Naive B cell (primary cell): ENCODE data around the gene SMO. TPM values are rescaled to one million over a fixed set of nuclear protein-coding genes. Genes with fewer than 3 reads are reported as not detected.

Experiments
- ATAC-seq, 2 donors: fragments of 150-1000 bp; cut with Tn5 transposase; 2 replicates each; pipeline ENCODE4 v1.10.0; 2021; ENCODE audit warnings: low read depth in 2 of 2, mild to moderate bottlenecking in 2 of 2, moderate library complexity in 2 of 2
- DNase-seq: peaks from one replicate; pipeline ENCODE4 v3.0.0; 2022
- H3K27ac Mint-ChIP-seq, 6 donors: one replicate each; pipeline ENCODE4 v1.8.0; 2020 to 2022; ENCODE audit warnings: mild to moderate bottlenecking in 6 of 6, mixed read lengths in 6 of 6, moderate library complexity in 5 of 6, inconsistent platforms in 2 of 6
- H3K27me3 Mint-ChIP-seq, 3 donors: one replicate each; pipeline ENCODE4 v1.8.0; 2021 to 2022; ENCODE audit warnings: mixed read lengths in 3 of 3, mild to moderate bottlenecking in 1 of 3
- H3K36me3 Mint-ChIP-seq, 2 donors: one replicate each; pipeline ENCODE4 v1.8.0; 2020 to 2022; ENCODE audit warnings: mixed read lengths in 2 of 2, inconsistent platforms in 1 of 2, mild to moderate bottlenecking in 1 of 2
- H3K4me1 Mint-ChIP-seq, 3 donors: one replicate each; pipeline ENCODE4 v1.8.0; 2020 to 2022; ENCODE audit warnings: mixed read lengths in 3 of 3, inconsistent platforms in 1 of 3, mild to moderate bottlenecking in 1 of 3, moderate library complexity in 1 of 3
- H3K4me3 Mint-ChIP-seq, 8 donors: one replicate each; pipeline ENCODE4 v1.8.0; 2020 to 2022; ENCODE audit warnings: mild to moderate bottlenecking in 8 of 8, mixed read lengths in 8 of 8, moderate library complexity in 8 of 8, inconsistent platforms in 2 of 8
- H3K9me3 Mint-ChIP-seq, 7 donors: one replicate each; pipeline ENCODE4 v1.8.0; 2020 to 2022; ENCODE audit warnings: mixed read lengths in 7 of 7, mild to moderate bottlenecking in 5 of 7, inconsistent platforms in 2 of 7, moderate library complexity in 1 of 7
- polyA plus RNA-seq, 6 donors: library from polyadenylated mRNA; unstranded; fragments of 300-500 nt; fragmentation: Illumina TruSeq; gene quantifications; one replicate each; pipeline ENCODE4 v1.2.3, GENCODE V29; 2021; ENCODE audit warnings: low read depth in 6 of 6

SMO gene
- polyA plus RNA-seq, 6 donors from 2014 or later = 0.14 TPM; not detected in 5

DNA sequence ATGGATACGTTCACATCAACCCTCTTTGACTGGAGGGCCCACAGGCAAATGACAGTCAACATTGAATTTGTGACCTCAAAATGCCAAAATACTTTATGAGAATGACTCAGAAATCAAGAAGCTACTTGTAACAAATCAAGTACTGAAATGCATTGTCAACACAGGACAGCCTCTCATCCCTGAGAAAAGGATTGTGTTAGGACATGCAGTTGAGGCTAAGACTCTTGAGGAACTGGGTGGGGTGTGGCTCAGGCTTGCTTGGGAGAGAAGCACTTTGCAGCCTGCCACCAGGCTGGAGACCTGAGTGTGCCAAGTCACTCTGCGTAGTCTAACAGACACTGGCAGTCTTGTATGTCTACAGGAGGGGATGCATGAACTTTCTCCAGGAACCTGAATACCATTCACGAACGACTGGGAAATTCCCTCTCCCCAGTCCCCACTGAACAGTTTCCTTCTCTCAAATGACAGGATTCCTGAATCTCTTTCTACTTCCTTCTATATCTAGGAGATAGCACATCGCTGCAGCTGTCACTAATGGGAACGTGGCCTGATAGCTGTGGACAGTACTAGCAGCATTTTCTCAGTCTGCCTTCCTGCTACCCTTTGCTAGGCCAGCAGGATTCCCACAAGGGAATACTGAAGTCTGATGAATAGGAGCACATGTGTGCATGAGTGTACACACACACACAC, 3.3 kb upstream of the SMO start:
- ATAC-seq = no peak
- Mint-ChIP-seq H3K27ac (no peak overlapping the region), H3K9me3 (no peaks in the 10 kb centered on the region), H3K4me1 (peaks cover 16 to 28% (median 20%) of the 10 kb centered on the region in 3 donors), H3K4me3 (peak overlapping the region in 1 of 8 donors; percentile 8), H3K36me3 (no peaks in the 10 kb centered on the region), H3K27me3 (peaks cover 5 to 18% (median 15%) of the 10 kb centered on the region in 3 donors)
- DNase-seq = no peak

DNA sequence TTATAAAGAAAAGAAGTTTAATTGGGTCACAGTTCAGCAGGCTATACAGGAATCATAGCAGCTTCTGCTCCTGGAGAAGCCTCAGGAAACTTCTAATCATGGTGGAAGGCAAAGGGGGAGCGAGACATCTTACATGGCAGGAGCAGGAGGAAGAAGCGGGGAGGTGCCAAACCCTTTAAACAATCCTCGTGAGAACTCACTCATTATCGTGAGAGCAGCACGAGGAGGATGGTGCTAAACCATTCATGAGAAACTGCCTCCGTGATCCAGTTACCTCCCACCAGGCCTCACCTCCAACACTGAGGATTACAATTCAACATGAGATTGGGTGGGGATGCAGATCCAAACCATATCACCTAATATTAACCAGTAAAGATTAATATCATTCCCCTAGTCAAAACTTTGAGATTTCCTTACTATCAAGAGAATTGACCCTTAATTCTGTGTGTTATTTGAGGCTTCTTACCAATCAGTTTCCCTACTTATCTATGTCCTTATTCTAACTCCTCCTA, 1.6 kb upstream of the SMO start:
- H3K27me3 Mint-ChIP-seq = peaks cover 15 to 25% (median 23%) of the 10 kb centered on the region in 3 donors
- peak overlapping the region in 3 of 8 donors; percentile 2 to 76 (median 40) for H3K4me3 Mint-ChIP-seq

DNA sequence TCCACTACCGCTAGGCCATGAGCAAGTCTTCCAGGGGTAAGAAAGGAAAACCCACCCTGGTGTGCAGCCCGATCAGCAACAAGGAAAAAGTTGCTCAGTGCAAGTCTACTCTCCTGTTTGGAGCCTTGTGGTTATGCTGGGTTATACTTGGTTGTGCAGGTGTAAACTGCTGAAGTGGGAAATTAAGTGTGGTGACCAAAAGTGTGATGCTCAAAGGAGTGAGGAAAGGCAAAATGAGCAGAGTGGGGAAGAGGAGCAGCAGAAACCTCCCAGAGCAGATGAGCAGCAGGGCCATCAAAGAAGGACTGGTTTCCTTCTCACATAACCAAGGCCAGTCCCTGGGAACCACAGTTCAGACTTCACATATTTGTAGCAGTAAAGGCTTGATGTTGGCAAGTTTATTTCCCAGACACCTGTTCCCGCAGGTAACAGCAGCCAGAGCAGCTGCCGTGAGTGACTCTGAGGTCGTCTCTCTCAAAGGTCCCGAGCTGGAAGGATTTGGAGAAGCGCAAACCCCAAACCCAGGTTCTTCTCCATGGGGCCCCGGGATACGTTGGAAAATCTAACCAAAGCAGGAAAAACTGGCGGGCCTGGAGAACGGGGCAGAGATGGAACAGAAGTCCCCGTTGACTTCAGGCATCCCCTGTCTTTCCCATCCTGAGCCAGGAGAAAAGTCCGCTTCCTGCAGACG, 607 bp upstream of the SMO start:
- no peak for DNase-seq
- no peaks in the 10 kb centered on the region for H3K9me3 Mint-ChIP-seq
- no peak for ATAC-seq
- H3K4me1 Mint-ChIP-seq = peaks cover 20 to 28% (median 20%) of the 10 kb centered on the region in 3 donors
- peak overlapping the region; percentile 62 to 93 (median 86) for H3K4me3 Mint-ChIP-seq
- H3K36me3 Mint-ChIP-seq = no peaks in the 10 kb centered on the region
- H3K27me3 Mint-ChIP-seq = peaks cover 21 to 35% (median 33%) of the 10 kb centered on the region in 3 donors
- H3K27ac Mint-ChIP-seq = peak overlapping the region in 4 of 6 donors; percentile 0 to 85 (median 40)

More for the DNA sequence above, 1.6 kb upstream of the SMO start:
- H3K36me3 Mint-ChIP-seq = no peaks in the 10 kb centered on the region
- H3K27ac Mint-ChIP-seq = no peak overlapping the region
- no peak for ATAC-seq
- DNase-seq = no peak
- no peaks in the 10 kb centered on the region for H3K9me3 Mint-ChIP-seq
- H3K4me1 Mint-ChIP-seq = peaks cover 16 to 28% (median 20%) of the 10 kb centered on the region in 3 donors

DNA sequence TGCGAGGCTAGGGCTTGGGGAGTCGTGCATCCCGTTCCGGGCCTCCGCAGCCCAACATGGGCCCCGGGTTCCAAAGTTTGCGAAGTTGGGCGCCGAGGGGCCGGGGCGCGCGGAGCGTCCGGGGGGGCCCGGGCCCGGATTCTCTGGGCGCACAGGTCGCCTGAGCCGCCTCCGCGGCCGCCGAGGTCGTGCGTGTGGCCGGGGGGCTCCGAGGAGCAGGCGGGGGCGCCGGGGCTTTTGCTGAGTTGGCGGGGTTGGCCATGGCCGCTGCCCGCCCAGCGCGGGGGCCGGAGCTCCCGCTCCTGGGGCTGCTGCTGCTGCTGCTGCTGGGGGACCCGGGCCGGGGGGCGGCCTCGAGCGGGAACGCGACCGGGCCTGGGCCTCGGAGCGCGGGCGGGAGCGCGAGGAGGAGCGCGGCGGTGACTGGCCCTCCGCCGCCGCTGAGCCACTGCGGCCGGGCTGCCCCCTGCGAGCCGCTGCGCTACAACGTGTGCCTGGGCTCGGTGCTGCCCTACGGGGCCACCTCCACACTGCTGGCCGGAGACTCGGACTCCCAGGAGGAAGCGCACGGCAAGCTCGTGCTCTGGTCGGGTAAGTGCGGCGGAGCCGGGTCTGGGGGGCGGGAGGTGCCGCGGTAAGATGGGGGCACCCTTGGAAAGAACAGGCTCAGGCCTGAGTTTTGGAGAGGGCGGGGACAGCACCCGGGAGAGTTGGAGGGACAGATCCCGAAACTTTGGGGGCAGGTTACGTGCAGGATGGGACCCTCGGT, 643 bp downstream of the SMO start:
- Mint-ChIP-seq H3K27me3 (peaks cover 21 to 35% (median 34%) of the 10 kb centered on the region in 3 donors), H3K4me3 (peak overlapping the region; percentile 71 to 94 (median 86)), H3K36me3 (no peaks in the 10 kb centered on the region), H3K4me1 (peaks cover 20 to 28% (median 20%) of the 10 kb centered on the region in 3 donors), H3K9me3 (no peaks in the 10 kb centered on the region), H3K27ac (peak overlapping the region in 3 of 6 donors; percentile 73 to 86 (median 75))
- ATAC-seq (peak; percentile 32 to 43), DNase-seq (no peak)

DNA sequence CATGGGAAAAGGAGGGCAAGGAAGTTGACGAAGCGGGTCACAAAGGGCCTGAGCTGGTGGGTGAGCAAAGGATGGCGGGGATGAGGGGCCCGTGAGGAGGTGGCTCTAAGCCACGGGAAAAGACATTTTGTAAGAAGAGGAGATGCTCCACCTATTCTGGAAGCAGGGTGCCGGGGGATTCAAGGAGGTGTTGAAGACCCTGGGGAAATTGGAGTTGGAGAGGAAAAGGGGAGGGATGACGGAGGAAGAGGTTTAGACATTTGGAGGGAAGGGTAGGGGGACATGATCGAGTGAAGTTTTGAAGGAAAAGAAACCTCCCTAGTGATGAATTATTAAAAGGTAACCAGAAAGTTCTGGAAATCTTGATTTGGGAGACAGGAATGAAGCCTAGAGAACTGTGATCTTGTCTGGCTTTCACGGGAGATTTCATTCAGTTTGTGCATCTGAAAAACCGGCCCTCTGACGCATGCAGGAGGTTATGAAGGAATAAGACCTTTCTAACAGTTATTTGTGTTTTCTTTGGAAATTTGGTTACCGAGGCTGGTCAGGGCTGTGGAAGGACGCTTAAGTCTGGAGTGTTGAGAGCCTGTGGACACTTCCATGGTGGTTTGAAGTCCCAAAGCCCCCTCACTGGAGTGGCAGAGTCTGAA, 1.4 kb downstream of the SMO start:
- Mint-ChIP-seq H3K9me3 (no peaks in the 10 kb centered on the region), H3K36me3 (no peaks in the 10 kb centered on the region), H3K4me3 (peak overlapping the region; percentile 71 to 94 (median 85)), H3K27ac (peak overlapping the region in 3 of 6 donors; percentile 75 to 86 (median 83)), H3K27me3 (peaks cover 21 to 35% (median 34%) of the 10 kb centered on the region in 3 donors), H3K4me1 (peaks cover 20 to 28% (median 20%) of the 10 kb centered on the region in 3 donors)
- ATAC-seq (no peak), DNase-seq (no peak)

DNA sequence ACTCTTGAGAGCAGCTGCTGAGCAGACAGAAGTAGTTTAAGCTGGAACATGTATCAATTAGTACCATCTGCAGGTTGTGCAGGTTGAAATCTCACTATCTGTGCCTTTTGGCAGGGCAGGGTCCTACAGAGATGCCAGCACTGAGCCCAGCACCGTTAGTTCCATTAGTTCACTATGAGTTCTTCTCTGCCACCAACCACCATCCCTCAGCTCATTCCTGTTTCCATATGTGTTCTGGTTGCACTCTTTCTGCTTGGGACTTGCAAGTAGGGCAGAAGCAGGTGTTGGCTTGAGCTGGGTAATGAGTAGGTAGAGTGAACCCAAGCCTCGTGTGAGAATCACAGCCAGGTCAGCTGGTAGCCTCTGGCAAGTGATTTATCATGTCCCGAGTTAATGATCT, 2.8 kb downstream of the SMO start:
- DNase-seq = no peak
- H3K27me3 Mint-ChIP-seq = peaks cover 21 to 35% (median 34%) of the 10 kb centered on the region in 3 donors
- H3K4me1 Mint-ChIP-seq = peaks cover 20 to 27% (median 20%) of the 10 kb centered on the region in 3 donors
- no peak for ATAC-seq
- no peak overlapping the region for H3K27ac Mint-ChIP-seq
- H3K36me3 Mint-ChIP-seq = no peaks in the 10 kb centered on the region
- H3K4me3 Mint-ChIP-seq = peak overlapping the region in 1 of 8 donors; percentile 64
- H3K9me3 Mint-ChIP-seq = no peaks in the 10 kb centered on the region

DNA sequence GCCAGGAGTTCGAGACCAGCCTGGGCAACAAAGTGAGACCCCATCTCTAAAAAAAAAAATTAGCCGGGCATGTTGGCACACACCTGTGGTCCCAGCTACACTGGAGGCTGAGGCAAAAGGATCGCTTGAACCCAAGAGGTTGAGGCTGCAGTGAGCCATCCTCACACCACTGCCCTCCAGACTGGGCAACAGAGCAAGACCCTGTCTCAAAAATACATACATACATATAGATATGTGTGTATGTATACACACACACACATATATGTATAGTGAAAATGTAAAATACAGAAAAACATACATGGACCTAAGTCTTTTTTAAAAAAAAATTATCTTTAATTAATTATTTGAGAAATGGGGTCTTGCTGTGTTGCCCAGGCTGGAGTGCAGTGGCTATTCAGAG, 5.5 kb downstream of the SMO start:
- Mint-ChIP-seq H3K9me3 (peaks cover 0 to 4% (median 0%) of the 10 kb centered on the region in 7 donors), H3K27me3 (peaks cover 16 to 30% (median 26%) of the 10 kb centered on the region in 3 donors), H3K36me3 (no peaks in the 10 kb centered on the region), H3K4me3 (no peak overlapping the region), H3K4me1 (peaks cover 20 to 21% (median 20%) of the 10 kb centered on the region in 3 donors), H3K27ac (no peak overlapping the region)
- DNase-seq = no peak
- ATAC-seq = no peak

DNA sequence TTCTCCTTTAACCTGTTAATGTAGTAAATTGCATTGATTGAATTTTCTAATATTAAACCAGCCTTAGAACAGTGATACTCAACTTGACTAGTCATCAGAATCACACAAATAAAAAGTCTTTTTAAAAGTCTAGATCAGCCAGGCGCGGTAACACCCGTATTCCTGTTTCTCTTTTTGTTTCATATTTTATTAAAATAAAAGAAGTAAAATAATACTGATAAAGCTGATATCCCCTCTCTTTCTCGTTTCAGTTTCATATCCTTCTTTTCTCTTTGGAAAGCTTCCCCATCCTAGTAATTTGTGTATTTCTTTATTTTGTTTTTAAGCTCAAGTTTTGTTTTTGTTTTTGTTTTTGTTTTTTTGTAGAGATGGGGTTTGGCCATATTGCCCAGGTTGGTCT, 9.3 kb downstream of the SMO start:
- H3K27me3 Mint-ChIP-seq = peaks cover 0 to 1% (median under 1%) of the 10 kb centered on the region in 3 donors
- peaks cover 9 to 13% (median 11%) of the 10 kb centered on the region in 3 donors for H3K4me1 Mint-ChIP-seq
- DNase-seq = no peak

DNA sequence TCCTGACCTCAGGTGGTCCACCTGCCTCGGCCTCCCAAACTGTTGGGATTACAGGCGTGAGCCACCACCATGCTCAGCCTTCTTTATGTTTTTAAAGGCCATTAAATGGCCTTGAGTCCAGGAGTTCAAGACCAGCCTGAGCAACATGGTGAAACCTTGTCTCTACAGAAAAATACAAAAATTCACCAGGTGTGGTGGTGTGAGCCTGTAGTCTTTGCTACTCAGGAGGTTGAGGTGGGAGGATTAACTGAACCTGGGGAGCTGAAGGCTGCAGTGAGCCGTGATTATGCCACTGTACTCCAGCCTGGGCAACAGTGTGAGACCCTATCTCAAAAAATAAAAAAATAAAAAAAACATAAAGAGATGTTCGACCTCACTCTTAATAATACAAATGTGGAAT, 11.0 kb downstream of the SMO start:
- ATAC-seq = no peak
- Mint-ChIP-seq H3K36me3 (no peaks in the 10 kb centered on the region), H3K27me3 (no peaks in the 10 kb centered on the region)

More for the DNA sequence above, 9.3 kb downstream of the SMO start:
- Mint-ChIP-seq H3K9me3 (peaks cover 0 to 4% (median 0%) of the 10 kb centered on the region in 7 donors), H3K4me3 (peak overlapping the region in 1 of 8 donors; percentile 46), H3K36me3 (no peaks in the 10 kb centered on the region), H3K27ac (no peak overlapping the region)
- ATAC-seq = peak; percentile 45 to 60

DNA sequence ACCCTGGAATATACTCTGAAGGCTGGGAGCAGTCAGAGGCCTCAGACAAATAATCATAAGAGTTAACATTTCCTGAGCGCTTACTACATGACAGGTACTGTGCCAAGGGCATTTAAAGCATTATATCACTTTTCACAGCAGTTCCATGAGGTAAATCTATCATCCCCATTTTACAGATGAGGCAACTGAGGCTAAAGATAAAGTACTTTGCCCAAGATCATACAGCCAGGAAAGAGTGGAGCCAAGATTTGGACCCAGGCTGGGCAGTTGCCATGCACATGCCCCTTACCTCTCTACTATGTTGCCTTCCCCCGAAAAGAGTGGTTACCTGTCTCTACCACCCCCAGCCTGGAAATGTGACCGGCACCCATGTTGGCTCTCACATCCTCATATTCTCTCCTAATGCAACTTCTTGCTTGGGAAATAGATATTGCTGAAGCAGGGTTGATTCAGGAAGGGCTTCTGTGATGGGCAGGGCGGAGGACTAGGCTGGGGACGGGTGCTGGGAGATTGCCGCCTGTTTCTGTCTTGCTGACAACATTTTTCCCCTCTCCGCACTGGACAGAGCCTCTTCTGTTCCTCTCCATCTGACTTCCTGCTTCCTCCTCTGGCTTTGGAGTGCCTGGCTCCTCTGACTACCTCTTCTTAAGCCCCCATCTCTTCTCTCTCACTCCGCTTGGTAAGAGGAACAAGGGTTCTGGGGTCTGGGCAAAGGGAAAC, 13.8 kb downstream of the SMO start:
- DNase-seq (no peak), ATAC-seq (no peak)
- H3K4me1 Mint-ChIP-seq = peaks cover 9 to 13% (median 11%) of the 10 kb centered on the region in 3 donors
- H3K27ac Mint-ChIP-seq = peak overlapping the region in 1 of 6 donors; percentile 9
- peaks cover 0 to 4% (median 0%) of the 10 kb centered on the region in 7 donors for H3K9me3 Mint-ChIP-seq
- no peaks in the 10 kb centered on the region for H3K36me3 Mint-ChIP-seq
- H3K4me3 Mint-ChIP-seq = no peak overlapping the region
- no peaks in the 10 kb centered on the region for H3K27me3 Mint-ChIP-seq

More for the DNA sequence above, 11.0 kb downstream of the SMO start:
- peaks cover 0 to 4% (median 0%) of the 10 kb centered on the region in 7 donors for H3K9me3 Mint-ChIP-seq
- H3K4me1 Mint-ChIP-seq = peaks cover 9 to 13% (median 11%) of the 10 kb centered on the region in 3 donors
- DNase-seq = no peak
- no peak overlapping the region for H3K4me3 Mint-ChIP-seq
- no peak overlapping the region for H3K27ac Mint-ChIP-seq

DNA sequence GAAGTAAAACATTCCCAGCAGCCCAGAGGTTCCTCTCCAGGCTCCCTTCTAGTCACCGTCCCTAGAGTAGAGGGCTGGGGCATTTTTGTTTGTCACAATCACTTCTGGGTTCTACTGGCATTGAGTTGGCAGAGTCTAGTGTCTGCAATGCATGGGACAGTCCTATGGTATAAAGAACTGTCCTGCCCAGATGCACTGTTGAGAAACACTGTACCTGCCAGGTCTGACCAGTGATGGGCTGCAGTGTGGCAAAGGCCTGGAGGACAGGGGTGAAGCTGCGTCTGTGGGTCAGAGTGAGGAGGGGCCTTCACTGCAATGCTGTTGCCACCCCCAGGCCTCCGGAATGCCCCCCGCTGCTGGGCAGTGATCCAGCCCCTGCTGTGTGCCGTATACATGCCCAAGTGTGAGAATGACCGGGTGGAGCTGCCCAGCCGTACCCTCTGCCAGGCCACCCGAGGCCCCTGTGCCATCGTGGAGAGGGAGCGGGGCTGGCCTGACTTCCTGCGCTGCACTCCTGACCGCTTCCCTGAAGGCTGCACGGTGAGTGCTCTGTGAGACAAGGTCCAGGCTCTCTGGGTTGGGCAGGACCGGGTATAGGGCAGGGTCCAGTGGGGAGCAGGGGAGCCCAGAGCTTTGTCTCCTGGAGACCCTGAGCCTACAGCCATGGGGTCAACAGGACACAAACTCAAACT, 14.8 kb downstream of the SMO start:
- DNase-seq (no peak), ATAC-seq (no peak)
- no peaks in the 10 kb centered on the region for H3K27me3 Mint-ChIP-seq
- peak overlapping the region in 1 of 6 donors; percentile 10 for H3K27ac Mint-ChIP-seq
- H3K4me1 Mint-ChIP-seq = peaks cover 2 to 4% (median 3%) of the 10 kb centered on the region in 3 donors
- H3K9me3 Mint-ChIP-seq = peaks cover 0 to 3% (median 0%) of the 10 kb centered on the region in 7 donors
- H3K4me3 Mint-ChIP-seq = no peak overlapping the region
- no peaks in the 10 kb centered on the region for H3K36me3 Mint-ChIP-seq
